ENCODE data around the gene DRP2. TPM values are rescaled to one million over a fixed set of nuclear protein-coding genes. Genes with fewer than 3 reads are reported as not detected.

Gene DRP2
- total RNA-seq, 1 experiment from 2014 or later = 0.17 TPM

- Histone ChIP-seq H3K4me3 (ENCODE audit: insufficient read depth, low read depth, low read length) (no peak overlapping the region), H3K36me3 (replicated peaks; ENCODE audit: control insufficient read depth, insufficient read depth, low read length) (no peaks in the 10 kb centered on the region), H3K27me3 (ENCODE audit: control insufficient read depth, insufficient read depth, low read length) (no peaks in the 10 kb centered on the region)
- DNase-seq = no peak
Observed at GRCh38 chrX:101220662-101221260, 1.2 kb downstream of the DRP2 start.

DNA sequence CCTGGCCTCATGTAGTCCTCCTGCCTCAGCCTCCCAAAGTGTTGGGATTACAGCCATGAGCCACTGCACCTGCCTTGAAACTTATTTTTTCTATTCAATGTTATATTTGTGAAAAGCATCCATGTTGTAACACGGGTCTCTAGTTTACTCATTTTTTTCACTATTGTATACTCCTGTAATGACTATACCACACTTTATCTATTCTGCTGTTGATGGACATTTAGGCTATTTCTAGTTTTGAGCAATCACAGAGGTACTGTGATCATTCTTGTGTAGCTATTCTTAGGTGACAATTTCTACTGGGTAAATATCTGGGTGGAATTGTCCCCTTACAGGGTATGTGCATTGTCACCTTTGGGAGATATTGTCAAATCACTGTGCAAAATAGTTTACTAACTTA, 3.6 kb downstream of the DRP2 start:
- Histone ChIP-seq H3K27me3 (ENCODE audit: control insufficient read depth, insufficient read depth, low read length) (no peaks in the 10 kb centered on the region), H3K36me3 (replicated peaks; ENCODE audit: control insufficient read depth, insufficient read depth, low read length) (no peaks in the 10 kb centered on the region), H3K4me3 (ENCODE audit: insufficient read depth, low read depth, low read length) (no peak overlapping the region)
- no peak for DNase-seq

GRCh38 chrX:101229170-101229569, 9.6 kb downstream of the DRP2 start:
- no peak for DNase-seq
- no peaks in the 10 kb centered on the region for H3K27me3 ChIP-seq (ENCODE audit: control insufficient read depth, insufficient read depth, low read length)
- H3K4me3 ChIP-seq (ENCODE audit: insufficient read depth, low read depth, low read length) = no peak overlapping the region
- no peaks in the 10 kb centered on the region for H3K36me3 ChIP-seq (replicated peaks; ENCODE audit: control insufficient read depth, insufficient read depth, low read length)

- Histone ChIP-seq H3K27me3 (ENCODE audit: control insufficient read depth, insufficient read depth, low read length) (no peaks in the 10 kb centered on the region), H3K4me3 (ENCODE audit: insufficient read depth, low read depth, low read length) (no peak overlapping the region), H3K36me3 (replicated peaks; ENCODE audit: control insufficient read depth, insufficient read depth, low read length) (no peaks in the 10 kb centered on the region)
- no peak for DNase-seq
Observed at GRCh38 chrX:101230636-101231035, 11.1 kb downstream of the DRP2 start.

DNA sequence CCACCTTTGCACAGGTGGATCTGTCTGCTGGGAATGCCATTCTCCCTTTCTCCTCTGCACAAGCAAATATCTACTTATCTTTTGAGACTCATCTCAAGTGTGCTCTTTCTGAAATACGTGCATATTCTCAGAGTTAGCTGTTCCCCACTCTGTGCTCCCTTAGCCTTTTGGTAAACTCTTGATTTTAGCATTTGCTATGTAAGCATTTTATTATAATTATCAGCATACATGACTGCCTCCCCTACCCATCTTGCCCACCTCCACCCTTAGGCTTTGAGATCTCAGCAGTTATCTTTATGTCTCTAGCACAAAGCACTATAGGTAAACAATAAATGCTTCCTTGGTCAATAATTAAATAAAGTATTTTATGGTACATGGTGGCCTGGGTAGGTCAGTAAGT, 11.5 kb downstream of the DRP2 start:
- no peak for DNase-seq

DNA sequence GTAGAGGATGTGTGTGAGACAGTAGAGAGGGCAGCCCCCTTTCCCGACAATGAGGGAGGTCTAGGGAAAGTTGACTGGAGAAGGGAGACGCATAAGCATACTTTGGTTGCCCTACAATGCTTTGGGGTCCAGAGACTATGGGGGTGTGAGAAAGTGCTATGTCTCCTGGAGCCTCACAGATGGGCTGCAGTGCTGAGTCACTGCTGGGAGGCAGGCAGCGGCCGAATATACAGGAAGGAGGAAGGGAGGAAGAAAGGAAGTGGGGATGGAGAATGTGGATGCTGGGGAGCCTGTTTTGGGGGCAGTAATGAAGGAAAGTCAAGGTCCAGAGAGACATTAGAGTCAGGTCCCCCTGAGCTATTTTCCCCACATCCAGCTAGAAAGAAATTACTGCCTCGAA, 12.7 kb downstream of the DRP2 start:
- Histone ChIP-seq H3K4me3 (ENCODE audit: insufficient read depth, low read depth, low read length) (no peak overlapping the region), H3K27me3 (ENCODE audit: control insufficient read depth, insufficient read depth, low read length) (no peaks in the 10 kb centered on the region), H3K36me3 (replicated peaks; ENCODE audit: control insufficient read depth, insufficient read depth, low read length) (no peaks in the 10 kb centered on the region)
- no peak for DNase-seq

More for the DNA sequence above, 11.5 kb downstream of the DRP2 start:
- no peaks in the 10 kb centered on the region for H3K27me3 ChIP-seq (ENCODE audit: control insufficient read depth, insufficient read depth, low read length)
- no peak overlapping the region for H3K4me3 ChIP-seq (ENCODE audit: insufficient read depth, low read depth, low read length)
- no peaks in the 10 kb centered on the region for H3K36me3 ChIP-seq (replicated peaks; ENCODE audit: control insufficient read depth, insufficient read depth, low read length)

DNA sequence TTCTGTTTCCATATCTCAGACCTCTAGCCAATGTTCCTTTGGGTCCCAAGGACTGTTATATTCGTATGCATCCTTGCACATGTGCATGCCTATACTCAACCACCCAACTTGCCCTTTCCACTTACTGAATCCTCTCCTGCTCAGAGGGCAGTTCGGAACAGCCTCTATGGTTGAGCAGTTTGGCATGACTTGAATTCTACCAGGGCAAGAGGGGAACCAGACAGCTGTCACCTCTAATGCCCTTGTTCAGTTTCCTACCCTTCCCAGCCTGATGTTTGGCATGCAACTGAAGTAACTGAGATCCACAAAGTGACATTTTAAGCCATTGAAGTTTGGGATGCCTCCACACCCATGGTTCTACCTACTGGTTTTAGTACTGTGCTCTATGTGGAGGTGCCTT, 17.5 kb downstream of the DRP2 start:
- H3K36me3 ChIP-seq (replicated peaks; ENCODE audit: control insufficient read depth, insufficient read depth, low read length) = no peaks in the 10 kb centered on the region
- DNase-seq = no peak
- no peaks in the 10 kb centered on the region for H3K27me3 ChIP-seq (ENCODE audit: control insufficient read depth, insufficient read depth, low read length)
- no peak overlapping the region for H3K4me3 ChIP-seq (ENCODE audit: insufficient read depth, low read depth, low read length)

DNA sequence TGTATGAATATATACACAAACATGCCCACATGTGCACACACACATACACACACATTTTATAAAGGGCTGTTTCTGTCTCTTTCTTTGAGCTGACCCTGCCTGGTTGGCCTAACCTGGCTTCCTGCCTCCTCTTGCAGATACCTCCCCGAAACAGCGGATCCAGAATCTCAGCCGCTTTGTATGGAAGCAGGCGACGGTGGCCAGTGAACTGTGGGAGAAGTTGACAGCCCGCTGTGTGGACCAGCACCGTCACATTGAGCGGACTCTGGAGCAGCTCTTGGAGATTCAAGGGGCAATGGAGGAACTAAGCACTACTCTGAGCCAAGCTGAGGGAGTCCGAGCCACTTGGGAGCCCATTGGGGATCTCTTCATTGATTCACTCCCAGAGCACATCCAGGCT, 21.9 kb downstream of the DRP2 start:
- DNase-seq = no peak
- no peaks in the 10 kb centered on the region for H3K27me3 ChIP-seq (ENCODE audit: control insufficient read depth, insufficient read depth, low read length)
- no peaks in the 10 kb centered on the region for H3K36me3 ChIP-seq (replicated peaks; ENCODE audit: control insufficient read depth, insufficient read depth, low read length)
- H3K4me3 ChIP-seq (ENCODE audit: insufficient read depth, low read depth, low read length) = no peak overlapping the region

- Histone ChIP-seq H3K4me3 (ENCODE audit: insufficient read depth, low read depth, low read length) (no peak overlapping the region), H3K36me3 (replicated peaks; ENCODE audit: control insufficient read depth, insufficient read depth, low read length) (no peaks in the 10 kb centered on the region), H3K27me3 (ENCODE audit: control insufficient read depth, insufficient read depth, low read length) (no peaks in the 10 kb centered on the region)
- DNase-seq = no peak
Observed at GRCh38 chrX:101252634-101253033, 33.0 kb downstream of the DRP2 start.

DNA sequence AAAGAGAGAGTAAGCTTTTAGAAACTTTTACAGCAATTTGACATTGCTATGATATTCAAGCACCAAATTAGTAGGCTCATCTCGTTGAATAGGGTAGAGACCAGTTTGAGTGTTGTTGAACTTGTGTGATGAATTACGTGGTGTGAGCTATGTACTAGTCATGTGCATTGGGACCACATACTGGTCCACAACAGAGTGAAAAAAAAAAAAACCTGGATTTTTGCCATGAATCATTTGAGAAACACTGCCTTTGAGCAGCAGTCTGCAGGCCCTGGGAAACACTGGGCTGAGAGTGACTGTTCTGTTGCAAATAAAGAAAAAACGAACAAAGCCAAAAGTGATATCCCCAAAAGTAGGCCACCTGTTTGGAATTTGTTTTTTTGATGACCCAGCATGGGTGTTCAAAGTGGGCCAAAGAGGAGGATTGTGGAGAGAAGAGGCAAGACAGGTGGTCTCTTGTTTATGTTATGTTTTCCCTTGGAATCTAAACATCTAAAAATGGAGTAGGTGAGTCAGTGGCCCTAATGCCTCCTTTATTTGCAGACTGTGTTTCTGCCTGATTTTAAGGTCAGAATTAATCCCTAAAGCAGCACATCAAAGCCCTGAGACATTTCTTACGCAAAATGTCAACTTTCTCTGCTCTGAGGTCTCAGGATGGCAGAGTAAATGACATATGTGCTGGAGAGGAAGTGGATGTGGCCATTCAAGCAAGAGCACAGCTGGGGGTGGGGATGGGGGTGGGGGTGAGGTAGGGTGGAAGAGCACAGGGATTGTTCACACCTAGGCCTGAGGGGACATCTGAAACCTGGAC, 38.1 kb downstream of the DRP2 start:
- no peaks in the 10 kb centered on the region for H3K36me3 ChIP-seq (replicated peaks; ENCODE audit: control insufficient read depth, insufficient read depth, low read length)
- H3K4me3 ChIP-seq (ENCODE audit: insufficient read depth, low read depth, low read length) = no peak overlapping the region
- DNase-seq = no peak
- H3K27me3 ChIP-seq (ENCODE audit: control insufficient read depth, insufficient read depth, low read length) = no peaks in the 10 kb centered on the region

DNA sequence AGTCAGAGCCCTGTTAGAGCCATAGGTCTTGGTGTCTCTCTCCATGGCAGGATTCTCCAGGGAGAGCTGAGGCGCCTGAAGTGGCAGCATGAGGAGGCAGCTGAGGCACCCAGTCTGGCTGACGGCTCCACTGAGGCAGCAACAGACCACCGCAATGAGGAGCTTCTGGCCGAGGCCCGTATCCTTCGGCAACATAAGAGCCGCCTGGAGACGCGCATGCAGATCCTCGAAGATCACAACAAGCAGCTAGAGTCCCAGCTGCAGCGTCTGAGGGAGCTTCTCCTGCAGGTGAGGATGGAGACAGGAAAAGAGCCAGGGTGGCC, 38.6 kb downstream of the DRP2 start:
- DNase-seq = no peak
- Histone ChIP-seq H3K4me3 (ENCODE audit: insufficient read depth, low read depth, low read length) (no peak overlapping the region), H3K27me3 (ENCODE audit: control insufficient read depth, insufficient read depth, low read length) (no peaks in the 10 kb centered on the region), H3K36me3 (replicated peaks; ENCODE audit: control insufficient read depth, insufficient read depth, low read length) (no peaks in the 10 kb centered on the region)

DNA sequence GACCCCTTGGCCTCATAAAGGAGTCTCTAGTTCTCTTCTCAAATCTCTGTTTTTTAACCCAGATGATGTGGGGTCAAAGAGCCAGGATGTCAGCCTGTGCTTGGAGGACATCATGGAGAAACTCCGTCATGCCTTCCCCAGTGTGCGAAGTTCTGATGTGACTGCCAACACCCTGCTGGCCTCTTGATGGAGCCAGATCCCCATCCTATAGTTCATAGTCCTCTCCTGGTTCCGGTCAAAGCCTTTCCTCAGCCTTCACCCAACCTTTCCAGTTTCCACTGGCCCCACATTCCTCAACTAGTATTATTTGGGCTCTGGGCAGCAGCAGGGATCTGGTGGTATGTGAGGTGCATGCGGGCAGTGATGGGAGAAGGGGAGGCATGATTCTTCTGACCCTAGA, 40.8 kb downstream of the DRP2 start:
- DNase-seq = peak; percentile 49
- Histone ChIP-seq H3K4me3 (ENCODE audit: insufficient read depth, low read depth, low read length) (no peak overlapping the region), H3K36me3 (replicated peaks; ENCODE audit: control insufficient read depth, insufficient read depth, low read length) (no peaks in the 10 kb centered on the region), H3K27me3 (ENCODE audit: control insufficient read depth, insufficient read depth, low read length) (no peaks in the 10 kb centered on the region)

DNA sequence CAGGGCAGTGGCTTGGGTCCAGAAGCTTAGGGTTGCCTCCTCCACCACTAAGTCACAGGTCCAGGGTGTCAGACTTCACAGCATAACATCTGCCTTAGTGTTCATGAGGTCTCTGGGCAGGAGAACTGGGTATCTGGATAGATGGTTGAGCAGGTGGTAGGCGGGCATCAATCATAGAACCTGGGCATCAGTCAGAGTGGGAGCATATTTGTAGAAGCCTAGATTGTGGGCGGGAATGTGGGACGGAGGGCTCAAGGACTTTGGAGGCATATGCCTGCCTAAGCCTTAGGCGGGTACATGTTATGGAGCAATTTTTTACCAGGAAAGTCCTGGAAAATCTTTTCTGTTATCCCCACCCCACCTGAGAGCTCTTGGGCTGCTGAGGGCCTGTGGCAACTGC, 43.0 kb downstream of the DRP2 start:
- H3K27me3 ChIP-seq (ENCODE audit: control insufficient read depth, insufficient read depth, low read length) = no peaks in the 10 kb centered on the region
- H3K4me3 ChIP-seq (ENCODE audit: insufficient read depth, low read depth, low read length) = no peak overlapping the region
- no peak for DNase-seq
- no peaks in the 10 kb centered on the region for H3K36me3 ChIP-seq (replicated peaks; ENCODE audit: control insufficient read depth, insufficient read depth, low read length)

- H3K36me3 ChIP-seq (replicated peaks; ENCODE audit: control insufficient read depth, insufficient read depth, low read length) = no peaks in the 10 kb centered on the region
- DNase-seq = no peak
Observed at GRCh38 chrX:101263766-101264165, 44.2 kb downstream of the DRP2 start.

GRCh38 chrX:101265869-101266428, 46.4 kb downstream of the DRP2 start:
- Histone ChIP-seq H3K36me3 (replicated peaks; ENCODE audit: control insufficient read depth, insufficient read depth, low read length) (no peaks in the 10 kb centered on the region), H3K27me3 (ENCODE audit: control insufficient read depth, insufficient read depth, low read length) (no peaks in the 10 kb centered on the region), H3K4me3 (ENCODE audit: insufficient read depth, low read depth, low read length) (no peak overlapping the region)
- no peak for DNase-seq

More at GRCh38 chrX:101263766-101264165, 44.2 kb downstream of the DRP2 start:
- H3K4me3 ChIP-seq (ENCODE audit: insufficient read depth, low read depth, low read length) = no peak overlapping the region
- H3K27me3 ChIP-seq (ENCODE audit: control insufficient read depth, insufficient read depth, low read length) = no peaks in the 10 kb centered on the region

All from H7 (cell line).